Measurements from ENCODE around the gene ERAL1. TPM values are rescaled to one million over a fixed set of nuclear protein-coding genes. Genes with fewer than 3 reads are reported as not detected.
"Not testable (repeated sequence)": the region's sequence is repeated elsewhere in the genome, so short reads cannot be mapped to it uniquely, and the experiment has no call there.

The ERAL1 gene
- total and polyA plus RNA-seq, 5 donors: 25.9 to 30.1 (median 28.7) TPM

- no peak overlapping the region for H3K4me3 ChIP-seq (ENCODE audit: low read length)
- DNase-seq (no peak), ATAC-seq (no peak)
- intact Hi-C loops (cut with DNase I): no loop called here
- 96% methylated on average over 1 of the region's 1 CpG for WGBS
- no peaks in the 10 kb centered on the region for H3K9me3 ChIP-seq (ENCODE audit: control insufficient read depth, low read length)
- H3K27ac ChIP-seq (ENCODE audit: low read length): no peak overlapping the region
- no peaks in the 10 kb centered on the region for H3K4me1 ChIP-seq (ENCODE audit: control insufficient read depth, insufficient read depth, low read length)
- H3K27me3 ChIP-seq (ENCODE audit: control insufficient read depth, insufficient read depth): no peaks in the 10 kb centered on the region
Observed at GRCh38 chr17:28827672-28828071, 27.1 kb upstream of the ERAL1 start.

GRCh38 chr17:28828294-28829040 is 26.3 kb upstream of the ERAL1 start:
- 92% methylated on average over 15 of the region's 15 CpGs for WGBS
- Histone ChIP-seq H3K4me3 (ENCODE audit: low read length) (no peak overlapping the region), H3K9me3 (ENCODE audit: control insufficient read depth, low read length) (no peaks in the 10 kb centered on the region), H3K4me1 (ENCODE audit: control insufficient read depth, insufficient read depth, low read length) (no peaks in the 10 kb centered on the region), H3K27me3 (ENCODE audit: control insufficient read depth, insufficient read depth) (no peaks in the 10 kb centered on the region), H3K27ac (ENCODE audit: low read length) (no peak overlapping the region)
- ATAC-seq: no peak
- DNase-seq: no peak
- intact Hi-C loops (cut with DNase I): no loop called here

GRCh38 chr17:28834420-28834819 is 20.4 kb upstream of the ERAL1 start:
- H3K27ac ChIP-seq (ENCODE audit: low read length): no peak overlapping the region
- no peaks in the 10 kb centered on the region for H3K9me3 ChIP-seq (ENCODE audit: control insufficient read depth, low read length)
- WGBS: 97% methylated on average over 1 of the region's 1 CpG
- H3K4me3 ChIP-seq (ENCODE audit: low read length): no peak overlapping the region
- H3K4me1 ChIP-seq (ENCODE audit: control insufficient read depth, insufficient read depth, low read length): no peaks in the 10 kb centered on the region
- DNase-seq (no peak), ATAC-seq (no peak)
- no peaks in the 10 kb centered on the region for H3K27me3 ChIP-seq (ENCODE audit: control insufficient read depth, insufficient read depth)
- intact Hi-C loops (cut with DNase I): no loop called here

- ATAC-seq; H3K9me3 ChIP-seq (ENCODE audit: control insufficient read depth, low read length); H3K27ac ChIP-seq (ENCODE audit: low read length); H3K4me3 ChIP-seq (ENCODE audit: low read length); H3K4me1 ChIP-seq (ENCODE audit: control insufficient read depth, insufficient read depth, low read length); intact Hi-C loops (cut with DNase I); H3K27me3 ChIP-seq (ENCODE audit: control insufficient read depth, insufficient read depth); DNase-seq: not testable (repeated sequence)
- WGBS: 94% methylated on average over 10 of the region's 10 CpGs
Observed at GRCh38 chr17:28836541-28836940, 18.3 kb upstream of the ERAL1 start.

DNA sequence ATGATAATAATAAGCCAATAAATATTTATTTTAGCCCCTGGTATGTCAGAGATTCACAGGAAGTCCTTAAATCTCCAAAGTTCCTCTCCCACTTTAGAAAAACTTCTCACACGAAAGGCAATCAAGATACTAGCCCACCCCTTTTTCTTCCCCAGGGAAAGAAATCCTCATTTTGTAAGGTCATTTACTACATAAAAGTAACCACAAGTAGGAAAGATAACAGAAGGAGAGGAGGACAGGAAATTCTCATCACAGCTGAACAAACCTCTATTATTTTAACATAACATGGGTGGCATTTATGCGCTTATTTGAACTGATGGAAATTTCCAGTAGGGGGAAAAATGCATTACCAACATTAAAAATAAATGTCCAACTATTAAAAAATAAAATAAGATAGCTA is 15.6 kb upstream of the ERAL1 start:
- H3K9me3 ChIP-seq (ENCODE audit: control insufficient read depth, low read length): no peaks in the 10 kb centered on the region
- intact Hi-C loops (cut with DNase I): no loop called here
- 77% methylated on average over 2 of the region's 2 CpGs for WGBS
- no peak for DNase-seq
- H3K4me3 ChIP-seq (ENCODE audit: low read length): no peak overlapping the region
- ATAC-seq: no peak
- H3K4me1 ChIP-seq (ENCODE audit: control insufficient read depth, insufficient read depth, low read length): no peaks in the 10 kb centered on the region
- no peak overlapping the region for H3K27ac ChIP-seq (ENCODE audit: low read length)
- H3K27me3 ChIP-seq (ENCODE audit: control insufficient read depth, insufficient read depth): no peaks in the 10 kb centered on the region

DNA sequence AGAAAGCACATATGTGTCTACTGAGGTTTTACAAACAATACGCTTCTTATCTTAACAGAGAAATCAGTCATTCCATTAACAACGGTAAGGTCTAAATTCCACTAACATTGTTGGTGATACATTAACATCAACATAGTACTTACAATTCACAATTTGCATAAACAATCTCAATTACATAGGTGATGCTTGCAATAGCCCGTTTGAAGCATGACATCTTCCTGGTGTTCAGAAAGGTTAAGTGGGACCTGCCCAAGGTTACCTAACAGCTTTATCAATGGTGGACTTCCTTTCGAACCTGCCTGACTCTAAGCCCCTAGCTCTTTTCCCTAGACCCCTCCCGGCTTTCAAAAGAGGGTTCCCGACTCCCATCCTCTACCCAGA is 12.9 kb upstream of the ERAL1 start:
- H3K9me3 ChIP-seq (ENCODE audit: control insufficient read depth, low read length): no peaks in the 10 kb centered on the region
- peak overlapping the region; percentile 84 for H3K27ac ChIP-seq (ENCODE audit: low read length)
- DNase-seq: no peak
- 1% methylated on average over 6 of the region's 6 CpGs for WGBS
- peak overlapping the region; percentile 70 for H3K4me3 ChIP-seq (ENCODE audit: low read length)
- intact Hi-C loops (cut with DNase I): loop anchor here in 1 of 4 donors (5.0 kb wide), 1 partner anchor 55 kb away; the partner anchor contains the start of gene FLOT2
- no peaks in the 10 kb centered on the region for H3K4me1 ChIP-seq (ENCODE audit: control insufficient read depth, insufficient read depth, low read length)
- no peaks in the 10 kb centered on the region for H3K27me3 ChIP-seq (ENCODE audit: control insufficient read depth, insufficient read depth)
- ATAC-seq: no peak

DNA sequence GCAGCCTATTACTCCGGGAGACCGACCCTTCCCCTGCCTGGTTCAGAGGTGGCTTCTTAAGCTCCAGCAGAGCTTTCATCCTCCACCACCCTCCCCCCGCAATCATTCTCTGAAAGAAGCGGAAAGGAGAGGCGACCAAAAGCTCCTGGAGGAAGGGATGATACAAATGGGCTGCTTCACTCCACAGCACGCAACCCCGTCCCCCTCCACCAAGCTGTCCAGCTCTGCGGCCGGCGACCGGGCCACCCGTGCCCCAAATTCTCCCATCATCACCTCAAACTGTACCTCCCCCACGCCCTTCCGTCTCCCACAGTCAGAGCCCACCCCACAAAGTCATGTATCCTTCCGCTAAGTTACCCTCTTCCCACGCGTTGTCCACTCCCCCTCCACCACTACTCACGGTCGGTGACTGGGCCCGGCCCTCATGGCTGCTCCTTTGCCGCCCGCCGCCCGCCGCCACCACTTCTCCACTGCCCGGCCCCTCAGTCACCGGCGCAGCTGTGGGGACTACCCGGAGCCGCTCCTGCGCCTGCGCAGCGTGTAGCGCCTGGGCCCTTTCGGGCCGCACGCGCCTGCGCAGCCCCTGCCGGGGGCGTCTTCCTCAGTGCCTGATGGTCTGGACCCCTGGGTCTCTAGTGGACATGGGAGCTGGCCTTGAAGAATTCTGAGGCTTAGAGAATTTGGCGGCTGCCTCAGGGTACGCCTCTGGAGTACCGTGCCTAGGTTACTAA is 12.4 kb upstream of the ERAL1 start, which contains the start of gene FAM222B:
FAM222B (minus strand) TSS at position 509 of the 731 bp plus-strand sequence. CDS start 76,123 bp downstream, outside the sequence.
- Histone ChIP-seq H3K27me3 (ENCODE audit: control insufficient read depth, insufficient read depth) (no peaks in the 10 kb centered on the region), H3K4me1 (ENCODE audit: control insufficient read depth, insufficient read depth, low read length) (no peaks in the 10 kb centered on the region), H3K4me3 (ENCODE audit: low read length) (peak within 1 kb of the TSS; percentile 70), H3K9me3 (ENCODE audit: control insufficient read depth, low read length) (no peaks in the 10 kb centered on the region), H3K27ac (ENCODE audit: low read length) (peak within 1 kb of the TSS; percentile 84)
- ATAC-seq: peak; percentile 99 to 100
- WGBS: under 1% methylated on average over 44 of the region's 44 CpGs
- peak; percentile 89 to 95 (median 94) for DNase-seq
- intact Hi-C loops (cut with DNase I): loop anchor here in 1 of 4 donors (5.0 kb wide), 1 partner anchor 55 kb away; the partner anchor contains the start of gene FLOT2

GRCh38 chr17:28843816-28844148 is 11.0 kb upstream of the ERAL1 start:
- ATAC-seq: no peak
- H3K4me3 ChIP-seq (ENCODE audit: low read length): no peak overlapping the region
- intact Hi-C loops (cut with DNase I): loop anchor here in 1 of 4 donors (5.0 kb wide), 1 partner anchor 54 kb away; the partner anchor contains the start of gene FLOT2
- WGBS: 92% methylated on average over 6 of the region's 6 CpGs
- no peaks in the 10 kb centered on the region for H3K4me1 ChIP-seq (ENCODE audit: control insufficient read depth, insufficient read depth, low read length)
- H3K27me3 ChIP-seq (ENCODE audit: control insufficient read depth, insufficient read depth): no peaks in the 10 kb centered on the region
- no peaks in the 10 kb centered on the region for H3K9me3 ChIP-seq (ENCODE audit: control insufficient read depth, low read length)
- no peak for DNase-seq
- no peak overlapping the region for H3K27ac ChIP-seq (ENCODE audit: low read length)

GRCh38 chr17:28846231-28846630 is 8.6 kb upstream of the ERAL1 start:
- intact Hi-C loops (cut with DNase I): no loop called here
- ATAC-seq: no peak
- no peaks in the 10 kb centered on the region for H3K4me1 ChIP-seq (ENCODE audit: control insufficient read depth, insufficient read depth, low read length)
- no peak overlapping the region for H3K27ac ChIP-seq (ENCODE audit: low read length)
- no peak for DNase-seq
- H3K27me3 ChIP-seq (ENCODE audit: control insufficient read depth, insufficient read depth): no peaks in the 10 kb centered on the region
- H3K9me3 ChIP-seq (ENCODE audit: control insufficient read depth, low read length): no peaks in the 10 kb centered on the region
- no peak overlapping the region for H3K4me3 ChIP-seq (ENCODE audit: low read length)
- WGBS: 93% methylated on average over 10 of the region's 10 CpGs

GRCh38 chr17:28846699-28847098 is 8.1 kb upstream of the ERAL1 start:
- H3K9me3 ChIP-seq (ENCODE audit: control insufficient read depth, low read length); H3K4me3 ChIP-seq (ENCODE audit: low read length); H3K27ac ChIP-seq (ENCODE audit: low read length); H3K27me3 ChIP-seq (ENCODE audit: control insufficient read depth, insufficient read depth); DNase-seq; ATAC-seq; intact Hi-C loops (cut with DNase I); H3K4me1 ChIP-seq (ENCODE audit: control insufficient read depth, insufficient read depth, low read length): not testable (repeated sequence)
- WGBS: 91% methylated on average over 9 of the region's 9 CpGs

- H3K9me3 ChIP-seq (ENCODE audit: control insufficient read depth, low read length); H3K4me1 ChIP-seq (ENCODE audit: control insufficient read depth, insufficient read depth, low read length); H3K27me3 ChIP-seq (ENCODE audit: control insufficient read depth, insufficient read depth); H3K4me3 ChIP-seq (ENCODE audit: low read length); intact Hi-C loops (cut with DNase I); H3K27ac ChIP-seq (ENCODE audit: low read length): not testable (repeated sequence)
- WGBS: 85% methylated on average over 15 of the region's 15 CpGs
- ATAC-seq (peak; percentile 29 to 58), DNase-seq (peak in 2 of 3 donors; percentile 37 to 69)
Observed at GRCh38 chr17:28848667-28849066, 6.1 kb upstream of the ERAL1 start.
